HG03521 (cell line): ENCODE data around the gene CSRP2.

Experiments used
- ATAC-seq: cut with Tn5 transposase; IDR thresholded peaks from one replicate; pipeline ENCODE4 v1.9.1; 2021; ENCODE audit warnings: mild to moderate bottlenecking, moderate library complexity; ENCODE audit not compliant: unreplicated experiment

Gene CSRP2

GRCh38 chr12:76863837-76864236 is 15.0 kb downstream of the CSRP2 start:
- ATAC-seq: no peak

- ATAC-seq: no peak
Observed at GRCh38 chr12:76863005-76863670, 15.7 kb downstream of the CSRP2 start.

GRCh38 chr12:76860256-76860655 is 18.6 kb downstream of the CSRP2 start:
- no peak for ATAC-seq

- no peak for ATAC-seq
Observed at GRCh38 chr12:76859611-76860010, 19.2 kb downstream of the CSRP2 start.

- no peak for ATAC-seq
Observed at GRCh38 chr12:76856018-76856644, 22.7 kb downstream of the CSRP2 start.

GRCh38 chr12:76855271-76855670 is 23.5 kb downstream of the CSRP2 start:
- no peak for ATAC-seq

GRCh38 chr12:76852106-76852505 is 26.7 kb downstream of the CSRP2 start:
- no peak for ATAC-seq

GRCh38 chr12:76848132-76848531 is 30.7 kb downstream of the CSRP2 start:
- no peak for ATAC-seq

GRCh38 chr12:76847260-76847659 is 31.6 kb downstream of the CSRP2 start:
- ATAC-seq: no peak

GRCh38 chr12:76836633-76837032 is 42.2 kb downstream of the CSRP2 start:
- no peak for ATAC-seq

GRCh38 chr12:76830436-76830835 is 48.4 kb downstream of the CSRP2 start:
- ATAC-seq: no peak

- ATAC-seq: no peak
Observed at GRCh38 chr12:76820888-76821482, 57.8 kb downstream of the CSRP2 start.

GRCh38 chr12:76813972-76814371 is 64.8 kb downstream of the CSRP2 start:
- ATAC-seq: no peak

- ATAC-seq: no peak
Observed at GRCh38 chr12:76813265-76813664, 65.6 kb downstream of the CSRP2 start.

GRCh38 chr12:76811976-76812375 is 66.8 kb downstream of the CSRP2 start:
- ATAC-seq: no peak

- no peak for ATAC-seq
Observed at GRCh38 chr12:76810671-76811419, 68.0 kb downstream of the CSRP2 start.
